Amniotic stem cell (primary cell): ENCODE results near the gene PSORS1C1.
A peak's percentile ranks its signal among the peaks of the same experiment; 100 is the strongest.

ENCODE experiments used
- DNase-seq: peaks from one replicate; lab custom pipeline; 2025; lab: John Stamatoyannopoulos, UW

PSORS1C1 gene

GRCh38 chr6:31096215-31096614 lies 18.4 kb upstream of the PSORS1C1 start:
- no peak for DNase-seq

- no peak for DNase-seq
Observed at GRCh38 chr6:31096656-31097055, 17.9 kb upstream of the PSORS1C1 start.

GRCh38 chr6:31098449-31098938 lies 16.1 kb upstream of the PSORS1C1 start:
- DNase-seq, result no peak

GRCh38 chr6:31103136-31103535 lies 11.5 kb upstream of the PSORS1C1 start:
- DNase-seq, result no peak

GRCh38 chr6:31107052-31107451 lies 7.5 kb upstream of the PSORS1C1 start:
- no peak for DNase-seq

GRCh38 chr6:31110825-31111582 lies 3.6 kb upstream of the PSORS1C1 start:
- DNase-seq, result no peak

- no peak for DNase-seq
Observed at GRCh38 chr6:31111712-31112111, 2.9 kb upstream of the PSORS1C1 start.

- DNase-seq, result no peak
Observed at GRCh38 chr6:31112478-31112877, 2.1 kb upstream of the PSORS1C1 start, which contains the start of gene C6orf15. Gene C6orf15, minus strand, starts transcription at chr6:31112575. Its CDS starts 20 bp downstream, at chr6:31112555.

- DNase-seq, result no peak
Observed at GRCh38 chr6:31113861-31114540, 599 bp upstream of the PSORS1C1 start.

GRCh38 chr6:31114970-31115849 lies 610 bp downstream of the PSORS1C1 start:
- DNase-seq, result no peak

- DNase-seq, result no peak
Observed at GRCh38 chr6:31115941-31116560, 1.5 kb downstream of the PSORS1C1 start.

- no peak for DNase-seq
Observed at GRCh38 chr6:31116661-31117385, 2.2 kb downstream of the PSORS1C1 start.

GRCh38 chr6:31118178-31118577 lies 3.6 kb downstream of the PSORS1C1 start:
- no peak for DNase-seq

GRCh38 chr6:31120151-31120915 lies 5.7 kb downstream of the PSORS1C1 start, which contains the start of gene CDSN:
Gene CDSN, minus strand, starts transcription at chr6:31120446. Its CDS starts 27 bp downstream, at chr6:31120419.
- DNase-seq, result no peak

GRCh38 chr6:31121131-31121790 lies 6.7 kb downstream of the PSORS1C1 start:
- no peak for DNase-seq

- peak; percentile 64 for DNase-seq
Observed at GRCh38 chr6:31122791-31123706, 8.4 kb downstream of the PSORS1C1 start.

- DNase-seq, result no peak
Observed at GRCh38 chr6:31125162-31125561, 10.6 kb downstream of the PSORS1C1 start.

GRCh38 chr6:31125586-31126363 lies 11.2 kb downstream of the PSORS1C1 start:
- no peak for DNase-seq
